ENCODE results near the gene MCC.

GRCh38 chr5:113070901-113071300 lies 417.4 kb downstream of the MCC start:
- TF ChIP-seq FOXM1 (IDR thresholded peaks at IDR 0.05; ENCODE audit: borderline replicate concordance) (no peak), ZNF384 (IDR thresholded peaks at IDR 0.05) (no peak), SUZ12 (IDR thresholded peaks at IDR 0.05) (no peak)
